CD14-positive monocyte (primary cell): Measurements from ENCODE around the gene UBE2N. TPM values are rescaled to one million over a fixed set of nuclear protein-coding genes. Genes with fewer than 3 reads are reported as not detected.

ENCODE experiments used
- DNase-seq, 3 donors: peaks; one replicate each; pipeline ENCODE4 v3.0.0-alpha.2; 2011 to 2022
- H2AFZ ChIP-seq: 2 replicates; pipeline ENCODE4 v1.6.0; 2012; ENCODE audit warnings: mild to moderate bottlenecking, low read depth, low read length, inconsistent platforms; ENCODE audit not compliant: insufficient read depth, poor library complexity, severe bottlenecking
- H3K27ac ChIP-seq, 2 donors: 1 replicate in 1 of 2; 2 replicates in 1 of 2; pipeline ENCODE4 v1.5.1; 2012 to 2013; ENCODE audit warnings: low read length in 2 of 2, control low read depth in 1 of 2, inconsistent platforms in 1 of 2, low read depth in 1 of 2, mild to moderate bottlenecking in 1 of 2
- H3K27me3 ChIP-seq, 2 donors: one replicate each; pipeline versions ENCODE4 v1.6.0 to v1.6.1; 2011 to 2013; ENCODE audit warnings: low read length in 2 of 2; ENCODE audit not compliant: control insufficient read depth in 2 of 2, insufficient read depth in 2 of 2
- H3K36me3 ChIP-seq, 2 donors: replicated peaks in 1 of 2; 1 replicate in 1 of 2; 2 replicates in 1 of 2; pipeline versions ENCODE4 v1.5.1 to v1.6.1; 2012 to 2013; ENCODE audit warnings: low read length in 2 of 2, control low read depth in 1 of 2, inconsistent platforms in 1 of 2, mild to moderate bottlenecking in 1 of 2; ENCODE audit not compliant: insufficient read depth in 2 of 2, control insufficient read depth in 1 of 2
- H3K4me1 ChIP-seq, 2 donors: 1 replicate in 1 of 2; 2 replicates in 1 of 2; pipeline versions ENCODE4 v1.5.1 to v1.6.1; 2012 to 2013; ENCODE audit warnings: low read length in 2 of 2, control low read depth in 1 of 2, inconsistent platforms in 1 of 2, mild to moderate bottlenecking in 1 of 2, moderate library complexity in 1 of 2; ENCODE audit not compliant: insufficient read depth in 2 of 2, control insufficient read depth in 1 of 2
- H3K4me2 ChIP-seq: replicated peaks from 2 replicates; pipeline ENCODE3; 2012; ENCODE audit warnings: low read length, moderate library complexity, mild to moderate bottlenecking; ENCODE audit not compliant: poor library complexity, severe bottlenecking; ENCODE audit errors: extremely low read depth
- H3K4me3 ChIP-seq, 3 experiments: fragments of 200-600 bp in 1 of 3; sonication (generic) in 1 of 3; replicated peaks in 1 of 3; 1 replicate in 2 of 3; 2 replicates in 1 of 3; pipeline ENCODE4 v1.5.1; 2011 to 2013; ENCODE audit warnings: low read length in 3 of 3, mild to moderate bottlenecking in 3 of 3, control low read depth in 2 of 3, low read depth in 2 of 3, inconsistent platforms in 1 of 3, moderate library complexity in 1 of 3
- H3K79me2 ChIP-seq: 2 replicates; pipeline ENCODE4 v1.6.0; 2012; ENCODE audit warnings: mild to moderate bottlenecking, control low read depth, inconsistent platforms, low read length, moderate library complexity; ENCODE audit not compliant: insufficient read depth
- H3K9ac ChIP-seq: 2 replicates; pipeline ENCODE4 v1.6.0; 2017; ENCODE audit warnings: low read length, mild to moderate bottlenecking; ENCODE audit not compliant: insufficient read depth, poor library complexity, severe bottlenecking
- H3K9me3 ChIP-seq, 2 donors: replicated peaks in 1 of 2; 1 replicate in 1 of 2; 2 replicates in 1 of 2; pipeline versions ENCODE4 v1.5.1 to v1.6.1; 2012 to 2013; ENCODE audit warnings: low read length in 2 of 2, control low read depth in 1 of 2; ENCODE audit not compliant: control insufficient read depth in 1 of 2, insufficient read depth in 1 of 2
- H4K20me1 ChIP-seq: 2 replicates; pipeline ENCODE4 v1.6.0; 2012; ENCODE audit warnings: mild to moderate bottlenecking, low read length, control low read depth, moderate library complexity; ENCODE audit not compliant: insufficient read depth
- H3K27ac Mint-ChIP-seq, 7 donors: one replicate each; pipeline ENCODE4 v1.8.0; 2020; ENCODE audit warnings: mild to moderate bottlenecking in 7 of 7, mixed read lengths in 7 of 7, moderate library complexity in 6 of 7, inconsistent platforms in 2 of 7
- H3K27me3 Mint-ChIP-seq, 3 donors: one replicate each; pipeline ENCODE4 v1.8.0; 2021 to 2022; ENCODE audit warnings: low read depth in 3 of 3, mild to moderate bottlenecking in 3 of 3, mixed read lengths in 3 of 3, moderate library complexity in 3 of 3, inconsistent platforms in 1 of 3
- H3K36me3 Mint-ChIP-seq, 2 donors: one replicate each; pipeline ENCODE4 v1.8.0; 2020; ENCODE audit warnings: mixed read lengths in 2 of 2, inconsistent platforms in 1 of 2, mild to moderate bottlenecking in 1 of 2
- H3K4me1 Mint-ChIP-seq: one replicate; pipeline ENCODE4 v1.8.0; 2020; ENCODE audit warnings: mild to moderate bottlenecking, mixed read lengths
- H3K4me3 Mint-ChIP-seq, 2 donors: one replicate each; pipeline ENCODE4 v1.8.0; 2020; ENCODE audit warnings: mild to moderate bottlenecking in 2 of 2, mixed read lengths in 2 of 2, moderate library complexity in 1 of 2
- H3K9me3 Mint-ChIP-seq, 7 donors: one replicate each; pipeline ENCODE4 v1.8.0; 2020 to 2022; ENCODE audit warnings: mixed read lengths in 7 of 7, mild to moderate bottlenecking in 6 of 7, moderate library complexity in 6 of 7, inconsistent platforms in 2 of 7
- CTCF ChIP-seq: fragments of 200-600 bp; IDR thresholded peaks from one replicate; pipeline ENCODE4 v1.8.0; 2022; ENCODE audit warnings: antibody characterized with exemption, mild to moderate bottlenecking
- WGBS: methylation state at CpG from one replicate; pipeline ENCODE4 v1.1.5; 2013; ENCODE audit warnings: missing lambda C conversion rate; ENCODE audit not compliant: insufficient coverage; 5-methylcytosine and 5-hydroxymethylcytosine counted together
- intact Hi-C, 2 donors: fragments of 100-400 bp; cut with micrococcal nuclease; formaldehyde crosslinking; loops; one replicate each; pipeline versions ENCODE4 v1.15.0 to v1.15.1; 2023
- polyA plus RNA-seq, 3 donors: library from polyadenylated mRNA; depleted of rRNA in 1 of 3; unstranded in 2 of 3; stranded (reverse) in 1 of 3; fragments of 300-500 nt in 2 of 3; fragments of >200 nt in 1 of 3; fragmentation: Illumina TruSeq in 2 of 3; gene quantifications; 1 replicate in 2 of 3; 2 replicates in 1 of 3; pipeline ENCODE4 v1.2.3, GENCODE V29; 2012 to 2021

UBE2N gene
- polyA plus RNA-seq, 3 donors: 31.2 to 119 (median 108) TPM

- peaks cover 23% of the 10 kb centered on the region for H4K20me1 ChIP-seq
- H3K79me2 ChIP-seq: peaks cover 31% of the 10 kb centered on the region
- H3K4me3 ChIP-seq: no peak overlapping the region
- peaks cover 25 to 34% of the 10 kb centered on the region in 2 donors for H3K4me1 ChIP-seq
- no peak for TF ChIP-seq CTCF
- no peaks in the 10 kb centered on the region for H3K27me3 ChIP-seq
- no peaks in the 10 kb centered on the region for H3K36me3 ChIP-seq
- no peak overlapping the region for H2AFZ ChIP-seq
- intact Hi-C loops: loop anchor here in 1 of 2 donors (10.0 kb wide), 1 partner anchor 231 kb away; the partner anchor contains the start of gene CRADD
- 100% methylated on average over 3 of the region's 4 CpGs for WGBS
- Mint-ChIP-seq H3K27me3 (no peaks in the 10 kb centered on the region), H3K27ac (peak overlapping the region in 1 of 7 donors; percentile 35), H3K4me1 (peaks cover 30% of the 10 kb centered on the region), H3K9me3 (no peaks in the 10 kb centered on the region), H3K4me3 (no peak overlapping the region), H3K36me3 (no peaks in the 10 kb centered on the region)
- H3K4me2 ChIP-seq: no peak overlapping the region
- no peaks in the 10 kb centered on the region for H3K9me3 ChIP-seq
- no peak for DNase-seq
- no peak overlapping the region for H3K27ac ChIP-seq
- H3K9ac ChIP-seq: no peak overlapping the region
Observed at GRCh38 chr12:93443576-93443975, 1.8 kb upstream of the UBE2N start.

DNA sequence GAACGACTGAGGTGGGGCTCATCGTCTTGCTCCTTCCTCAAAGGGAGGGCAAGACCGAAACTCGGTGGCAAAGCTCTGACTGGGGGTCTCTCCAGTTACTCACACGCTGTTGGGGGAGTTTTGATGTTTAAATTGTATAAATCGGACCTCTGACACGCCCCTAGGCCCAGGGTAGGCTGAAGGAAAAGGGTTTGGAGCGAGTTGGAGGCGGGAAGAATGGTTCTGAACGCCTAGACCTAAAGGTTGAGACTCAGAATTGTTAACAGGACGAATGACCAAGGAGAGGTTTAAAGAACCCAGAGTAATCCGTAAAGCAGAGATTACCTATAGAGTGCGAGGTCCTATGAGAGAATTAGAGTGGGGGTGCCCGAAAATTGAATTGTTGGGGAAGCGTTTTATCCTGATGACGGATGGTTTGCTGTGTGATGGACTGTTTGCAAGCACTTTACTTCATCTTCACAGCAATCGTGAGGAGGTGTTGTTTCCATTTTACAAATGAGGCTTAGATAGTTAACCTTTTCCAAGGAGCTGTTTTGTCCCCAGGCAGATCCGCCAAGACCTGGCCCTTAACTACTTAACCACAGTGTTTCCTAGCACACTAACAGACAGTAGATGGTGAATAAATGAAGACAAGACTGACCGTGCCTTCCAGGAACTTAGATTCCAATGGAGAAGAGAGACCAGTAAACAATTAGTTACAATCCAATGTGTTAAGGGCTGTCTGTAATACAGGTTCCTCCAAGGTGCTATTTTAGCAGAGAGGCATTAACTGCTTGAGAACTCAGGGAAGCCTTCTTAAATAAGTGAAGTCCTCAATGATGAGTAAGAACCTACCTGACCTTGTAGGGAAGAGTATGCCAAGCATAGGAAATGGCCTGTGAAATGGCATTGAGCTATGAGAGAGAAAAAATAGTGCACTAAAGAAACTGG, 929 bp upstream of the UBE2N start:
- H3K36me3 ChIP-seq: no peaks in the 10 kb centered on the region
- peak overlapping the region; percentile 81 to 91 for H3K27ac ChIP-seq
- peaks cover 30 to 43% of the 10 kb centered on the region in 2 donors for H3K4me1 ChIP-seq
- Mint-ChIP-seq H3K4me3 (peak overlapping the region; percentile 94 to 98), H3K9me3 (no peaks in the 10 kb centered on the region), H3K27ac (peak overlapping the region; percentile 96 to 98 (median 96)), H3K4me1 (peaks cover 38% of the 10 kb centered on the region), H3K27me3 (no peaks in the 10 kb centered on the region), H3K36me3 (no peaks in the 10 kb centered on the region)
- peak overlapping the region; percentile 98 for H3K9ac ChIP-seq
- H2AFZ ChIP-seq: peak overlapping the region; percentile 86
- DNase-seq: no peak
- H3K9me3 ChIP-seq: no peaks in the 10 kb centered on the region
- H3K79me2 ChIP-seq: peaks cover 40% of the 10 kb centered on the region
- peaks cover 32% of the 10 kb centered on the region for H4K20me1 ChIP-seq
- TF ChIP-seq CTCF: no peak
- H3K27me3 ChIP-seq: no peaks in the 10 kb centered on the region
- H3K4me3 ChIP-seq: peak overlapping the region; percentile 81 to 91 (median 83)
- intact Hi-C loops: loop anchor here in 1 of 2 donors (10.0 kb wide), 1 partner anchor 232 kb away; the partner anchor contains the start of gene CRADD
- peak overlapping the region; percentile 83 for H3K4me2 ChIP-seq
- WGBS: 2% methylated on average over 14 of the region's 19 CpGs
